GM19395 (cell line): Measurements from ENCODE around the gene LIN9.
A peak's percentile ranks its signal among the peaks of the same experiment; 100 is the strongest.
"Not testable (repeated sequence)": the region's sequence is repeated elsewhere in the genome, so short reads cannot be mapped to it uniquely, and the experiment has no call there.

Experiments
- ATAC-seq: cut with Tn5 transposase; IDR thresholded peaks from one replicate; pipeline ENCODE4 v1.9.1; 2021; ENCODE audit warnings: mild to moderate bottlenecking, moderate library complexity; ENCODE audit not compliant: unreplicated experiment

LIN9 gene

GRCh38 chr1:226308723-226309397, at the start of gene LIN9:
Gene LIN9 (minus strand): TSS chr1:226309164. CDS start chr1:226309139, 25 bp downstream.
- peak; percentile 77 for ATAC-seq

- ATAC-seq = no peak
Observed at GRCh38 chr1:226357416-226357815, 48.5 kb upstream of the LIN9 start.

GRCh38 chr1:226355669-226356551, 46.9 kb upstream of the LIN9 start:
- ATAC-seq = peak; percentile 53

GRCh38 chr1:226355016-226355415, 46.1 kb upstream of the LIN9 start:
- no peak for ATAC-seq

- no peak for ATAC-seq
Observed at GRCh38 chr1:226353698-226354525, 44.9 kb upstream of the LIN9 start.

GRCh38 chr1:226351709-226352108, 42.7 kb upstream of the LIN9 start:
- ATAC-seq = no peak

GRCh38 chr1:226350519-226350865, 41.5 kb upstream of the LIN9 start:
- ATAC-seq = peak; percentile 6

- peak; percentile 62 for ATAC-seq
Observed at GRCh38 chr1:226349801-226350518, 41.0 kb upstream of the LIN9 start.

GRCh38 chr1:226349081-226349480, 40.1 kb upstream of the LIN9 start:
- ATAC-seq = no peak

GRCh38 chr1:226344441-226345259, 35.7 kb upstream of the LIN9 start:
- ATAC-seq = no peak

GRCh38 chr1:226342656-226343055, 33.7 kb upstream of the LIN9 start:
- ATAC-seq = no peak

GRCh38 chr1:226340111-226340510, 31.1 kb upstream of the LIN9 start:
- not testable (repeated sequence) for ATAC-seq

GRCh38 chr1:226337276-226337875, 28.4 kb upstream of the LIN9 start:
- ATAC-seq = no peak

- ATAC-seq = no peak
Observed at GRCh38 chr1:226335661-226336060, 26.7 kb upstream of the LIN9 start.

- ATAC-seq = no peak
Observed at GRCh38 chr1:226332947-226333346, 24.0 kb upstream of the LIN9 start.

- ATAC-seq = no peak
Observed at GRCh38 chr1:226329237-226329636, 20.3 kb upstream of the LIN9 start.

GRCh38 chr1:226327761-226328162, 18.8 kb upstream of the LIN9 start:
- ATAC-seq = no peak

- no peak for ATAC-seq
Observed at GRCh38 chr1:226325178-226325577, 16.2 kb upstream of the LIN9 start.

- ATAC-seq = no peak
Observed at GRCh38 chr1:226324479-226324878, 15.5 kb upstream of the LIN9 start.
